Loucy (cell line): ENCODE results near the gene DSG2.

Source experiments
- H2AFZ ChIP-seq: fragments of 200-600 bp; sonication (generic); 2 replicates; pipeline ENCODE4 v1.6.0; 2016; ENCODE audit warnings: antibody characterized with exemption, mild to moderate bottlenecking, low read length, moderate library complexity
- H3F3A ChIP-seq: fragments of 200-600 bp; 2 replicates; pipeline ENCODE4 v1.6.0; 2016; ENCODE audit warnings: antibody characterized with exemption, low read depth, mild to moderate bottlenecking
- H3K27me3 ChIP-seq: fragments of 200-600 bp; sonication (generic); 2 replicates; pipeline ENCODE4 v1.6.1; 2014; ENCODE audit warnings: low read length, mild to moderate bottlenecking; ENCODE audit not compliant: insufficient read depth, poor library complexity, severe bottlenecking
- H3K36me3 ChIP-seq: fragments of 200-600 bp; sonication (generic); 2 replicates; pipeline ENCODE4 v1.6.1; 2016; ENCODE audit warnings: low read length; ENCODE audit not compliant: insufficient read depth
- H3K4me1 ChIP-seq: fragments of 200-600 bp; sonication (generic); 2 replicates; pipeline ENCODE4 v1.5.1; 2014; ENCODE audit warnings: low read length, mild to moderate bottlenecking; ENCODE audit not compliant: insufficient read depth, poor library complexity, severe bottlenecking
- H3K4me2 ChIP-seq: fragments of 200-600 bp; sonication (generic); 2 replicates; pipeline ENCODE4 v1.6.0; 2014; ENCODE audit warnings: antibody characterized with exemption, low read length, low read depth, mild to moderate bottlenecking; ENCODE audit not compliant: poor library complexity, severe bottlenecking
- H3K4me3 ChIP-seq: fragments of 200-600 bp; sonication (generic); 2 replicates; pipeline ENCODE4 v1.5.1; 2014; ENCODE audit warnings: low read length, mild to moderate bottlenecking, mixed read lengths; ENCODE audit not compliant: poor library complexity, severe bottlenecking
- H3K79me2 ChIP-seq: fragments of 200-600 bp; sonication (generic); 2 replicates; pipeline ENCODE4 v1.6.1; 2014; ENCODE audit warnings: low read length; ENCODE audit not compliant: insufficient read depth
- H3K9ac ChIP-seq: fragments of 200-600 bp; sonication (generic); 2 replicates; pipeline ENCODE4 v1.6.0; 2014; ENCODE audit warnings: mild to moderate bottlenecking, low read depth, low read length, moderate library complexity; ENCODE audit not compliant: poor library complexity, severe bottlenecking
- H3K9me2 ChIP-seq: fragments of 200-600 bp; sonication (generic); replicated peaks from 2 replicates; pipeline ENCODE4 v1.6.1; 2016; ENCODE audit warnings: low read depth, low read length, mixed read lengths
- H3K9me3 ChIP-seq: fragments of 200-600 bp; sonication (generic); 2 replicates; pipeline ENCODE4 v1.6.1; 2014; ENCODE audit warnings: mild to moderate bottlenecking, antibody characterized with exemption, low read length, low read depth; ENCODE audit not compliant: insufficient read depth
- H4K20me1 ChIP-seq: fragments of 200-600 bp; sonication (generic); 2 replicates; pipeline ENCODE4 v1.6.0; 2014; ENCODE audit warnings: antibody characterized with exemption, low read length, mild to moderate bottlenecking; ENCODE audit not compliant: insufficient read depth, poor library complexity, severe bottlenecking
- EZH2phosphoT487 ChIP-seq: fragments of 200-600 bp; IDR thresholded peaks from 2 replicates; pipeline ENCODE4 v1.6.1; 2018; ENCODE audit warnings: antibody characterized with exemption, mild to moderate bottlenecking, moderate library complexity, borderline replicate concordance
- TF ChIP-seq, protein P1 (sequence below): fragments of 200-600 bp; sonication (generic); conservative IDR thresholded peaks from 2 replicates; pipeline ENCODE4 v1.5.1; 2014; ENCODE audit warnings: mild to moderate bottlenecking, antibody characterized with exemption, low read length

The DSG2 gene

DNA sequence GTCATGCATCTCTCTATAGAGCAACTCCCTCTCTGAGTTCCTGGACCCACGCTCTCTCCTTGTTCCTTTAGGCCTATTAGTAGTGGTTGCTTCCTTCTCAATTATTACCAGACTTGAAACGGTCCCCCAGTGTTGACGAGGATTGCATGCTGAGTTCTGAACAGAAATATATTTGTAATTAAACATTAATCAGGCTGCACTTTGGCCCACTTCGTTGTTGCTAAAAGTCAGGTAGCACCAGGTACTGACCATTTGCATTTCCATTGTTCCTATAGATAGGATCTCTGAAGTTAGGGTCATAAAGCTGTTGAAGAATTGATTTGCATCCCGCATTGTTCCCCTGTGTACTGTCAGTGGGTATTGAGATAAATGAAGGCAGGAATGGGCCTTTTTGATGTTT lies 56.8 kb downstream of the DSG2 start:
- Histone ChIP-seq H3K9me2 (no peaks in the 10 kb centered on the region), H3K4me1 (peaks cover 4% of the 10 kb centered on the region), H4K20me1 (no peaks in the 10 kb centered on the region), H2AFZ (no peak overlapping the region), H3K36me3 (no peaks in the 10 kb centered on the region), H3K9ac (no peak overlapping the region), H3K79me2 (no peaks in the 10 kb centered on the region), H3F3A (no peaks in the 10 kb centered on the region), H3K4me2 (no peak overlapping the region), H3K4me3 (no peak overlapping the region), H3K9me3 (no peaks in the 10 kb centered on the region), H3K27me3 (no peaks in the 10 kb centered on the region)
- TF ChIP-seq, protein P1, sequence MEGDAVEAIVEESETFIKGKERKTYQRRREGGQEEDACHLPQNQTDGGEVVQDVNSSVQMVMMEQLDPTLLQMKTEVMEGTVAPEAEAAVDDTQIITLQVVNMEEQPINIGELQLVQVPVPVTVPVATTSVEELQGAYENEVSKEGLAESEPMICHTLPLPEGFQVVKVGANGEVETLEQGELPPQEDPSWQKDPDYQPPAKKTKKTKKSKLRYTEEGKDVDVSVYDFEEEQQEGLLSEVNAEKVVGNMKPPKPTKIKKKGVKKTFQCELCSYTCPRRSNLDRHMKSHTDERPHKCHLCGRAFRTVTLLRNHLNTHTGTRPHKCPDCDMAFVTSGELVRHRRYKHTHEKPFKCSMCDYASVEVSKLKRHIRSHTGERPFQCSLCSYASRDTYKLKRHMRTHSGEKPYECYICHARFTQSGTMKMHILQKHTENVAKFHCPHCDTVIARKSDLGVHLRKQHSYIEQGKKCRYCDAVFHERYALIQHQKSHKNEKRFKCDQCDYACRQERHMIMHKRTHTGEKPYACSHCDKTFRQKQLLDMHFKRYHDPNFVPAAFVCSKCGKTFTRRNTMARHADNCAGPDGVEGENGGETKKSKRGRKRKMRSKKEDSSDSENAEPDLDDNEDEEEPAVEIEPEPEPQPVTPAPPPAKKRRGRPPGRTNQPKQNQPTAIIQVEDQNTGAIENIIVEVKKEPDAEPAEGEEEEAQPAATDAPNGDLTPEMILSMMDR, result no peak
- no peak for TF ChIP-seq EZH2phosphoT487

DNA sequence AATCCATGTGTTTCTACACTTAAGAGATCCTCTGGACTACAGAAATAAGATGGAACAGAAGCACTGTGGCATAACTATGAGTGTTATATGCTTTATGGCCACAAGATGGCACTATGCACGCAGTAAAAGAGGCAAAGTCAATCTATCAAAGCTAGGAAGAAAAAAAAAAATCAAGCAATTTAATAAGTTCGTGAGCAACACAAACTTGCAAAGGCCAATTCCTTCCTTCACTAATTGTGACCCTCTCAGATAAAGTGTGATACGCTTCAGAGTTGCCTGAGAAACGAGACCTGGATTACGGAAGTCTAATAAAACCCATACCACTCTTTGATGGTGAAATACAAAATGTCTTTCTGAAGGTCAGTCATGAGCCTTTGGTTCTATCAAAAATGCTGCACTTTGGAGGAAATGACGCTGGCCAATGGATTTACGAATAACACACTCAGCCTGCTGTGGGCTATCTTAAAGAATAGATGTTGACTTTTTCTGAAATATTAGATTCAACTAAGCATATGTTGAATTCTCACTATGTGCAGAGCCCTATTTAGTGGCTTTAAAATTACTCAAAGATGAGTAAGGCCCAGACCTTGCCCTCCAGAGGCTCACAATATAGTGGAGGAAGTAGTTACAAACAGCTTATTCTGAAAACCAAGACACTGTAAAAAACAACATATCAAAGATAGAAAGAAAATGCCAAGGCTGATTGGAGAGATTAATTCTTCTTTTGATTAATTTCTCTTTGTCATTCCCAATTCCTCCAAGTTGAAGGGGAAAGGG lies 58.2 kb downstream of the DSG2 start:
- H3K4me2 ChIP-seq, result peak overlapping the region; percentile 33
- H3K9me2 ChIP-seq, result no peaks in the 10 kb centered on the region
- TF ChIP-seq, protein P1, result peak; percentile 96
- no peak for TF ChIP-seq EZH2phosphoT487
- peak overlapping the region; percentile 54 for H2AFZ ChIP-seq
- no peak overlapping the region for H3K9ac ChIP-seq
- H3K4me3 ChIP-seq, result no peak overlapping the region
- H4K20me1 ChIP-seq, result no peaks in the 10 kb centered on the region
- no peaks in the 10 kb centered on the region for H3K9me3 ChIP-seq
- no peaks in the 10 kb centered on the region for H3K36me3 ChIP-seq
- peaks cover 4% of the 10 kb centered on the region for H3K4me1 ChIP-seq
- no peaks in the 10 kb centered on the region for H3K27me3 ChIP-seq
- no peaks in the 10 kb centered on the region for H3K79me2 ChIP-seq
- no peaks in the 10 kb centered on the region for H3F3A ChIP-seq

DNA sequence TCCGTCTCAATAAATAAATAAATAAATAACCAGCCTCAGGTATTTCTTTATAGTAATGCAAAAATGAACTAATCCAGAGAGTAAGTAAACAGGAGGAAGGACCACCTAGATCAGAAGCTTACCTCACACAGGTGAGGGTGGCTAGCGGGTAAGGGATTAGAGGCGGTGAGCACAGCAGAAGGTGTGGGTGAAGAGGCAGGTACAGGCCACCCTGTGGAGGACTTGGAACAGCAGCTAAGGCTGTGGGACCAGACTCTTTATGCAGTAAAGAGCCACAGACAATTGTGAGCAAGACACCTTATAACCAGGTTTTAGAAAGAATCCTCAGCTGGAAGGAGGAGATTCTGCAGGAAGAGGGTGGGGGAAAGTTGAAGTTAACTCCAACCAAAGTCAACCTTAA lies 59.5 kb downstream of the DSG2 start:
- TF ChIP-seq, protein P1, result peak; percentile 22; the same call in 1 of the 2 replicates
- TF ChIP-seq EZH2phosphoT487, result no peak
- no peak overlapping the region for H3K4me2 ChIP-seq
- H3K36me3 ChIP-seq, result no peaks in the 10 kb centered on the region
- H2AFZ ChIP-seq, result no peak overlapping the region
- no peaks in the 10 kb centered on the region for H4K20me1 ChIP-seq
- H3K9ac ChIP-seq, result no peak overlapping the region
- H3K79me2 ChIP-seq, result no peaks in the 10 kb centered on the region
- H3K27me3 ChIP-seq, result no peaks in the 10 kb centered on the region
- H3K4me1 ChIP-seq, result peaks cover 4% of the 10 kb centered on the region
- no peaks in the 10 kb centered on the region for H3F3A ChIP-seq
- H3K4me3 ChIP-seq, result no peak overlapping the region
- no peaks in the 10 kb centered on the region for H3K9me2 ChIP-seq
- no peaks in the 10 kb centered on the region for H3K9me3 ChIP-seq
